Bronchial epithelial cell (primary cell): ENCODE data around the gene KIAA0513. TPM values are rescaled to one million over a fixed set of nuclear protein-coding genes. Genes with fewer than 3 reads are reported as not detected.

ENCODE experiments used
- DNase-seq: peaks from one replicate; pipeline ENCODE4 v3.0.0-alpha.2; 2010; ENCODE audit warnings: low read depth
- FAIRE-seq: peaks from 2 replicates; lab custom pipeline; 2011; peaks lifted over from hg19 to GRCh38; lab: Jason Lieb, UNC
- H3K27me3 ChIP-seq: 2 replicates; pipeline ENCODE4 v1.5.1; 2011; ENCODE audit warnings: low read length; ENCODE audit not compliant: control insufficient read depth, insufficient read depth
- H3K36me3 ChIP-seq: 2 replicates; pipeline ENCODE4 v1.5.1; 2011; ENCODE audit warnings: low read length; ENCODE audit not compliant: control insufficient read depth, insufficient read depth
- H3K4me3 ChIP-seq: 2 replicates; pipeline ENCODE4 v1.5.1; 2011; ENCODE audit warnings: mild to moderate bottlenecking, low read depth, low read length, control low read depth
- CTCF ChIP-seq: IDR thresholded peaks from 2 replicates; pipeline ENCODE4 v1.5.1; 2011; ENCODE audit warnings: mild to moderate bottlenecking, moderate library complexity, low read length, control low read depth, inconsistent platforms; ENCODE audit not compliant: insufficient read depth, severe bottlenecking
- total RNA-seq: library from RNA; depleted of rRNA; stranded (reverse); fragments of >200 nt; gene quantifications from 2 replicates; pipeline ENCODE4 v1.2.1, GENCODE V29; 2014

Gene KIAA0513
- total RNA-seq, 1 donor from 2014 or later: 7.1 TPM

DNA sequence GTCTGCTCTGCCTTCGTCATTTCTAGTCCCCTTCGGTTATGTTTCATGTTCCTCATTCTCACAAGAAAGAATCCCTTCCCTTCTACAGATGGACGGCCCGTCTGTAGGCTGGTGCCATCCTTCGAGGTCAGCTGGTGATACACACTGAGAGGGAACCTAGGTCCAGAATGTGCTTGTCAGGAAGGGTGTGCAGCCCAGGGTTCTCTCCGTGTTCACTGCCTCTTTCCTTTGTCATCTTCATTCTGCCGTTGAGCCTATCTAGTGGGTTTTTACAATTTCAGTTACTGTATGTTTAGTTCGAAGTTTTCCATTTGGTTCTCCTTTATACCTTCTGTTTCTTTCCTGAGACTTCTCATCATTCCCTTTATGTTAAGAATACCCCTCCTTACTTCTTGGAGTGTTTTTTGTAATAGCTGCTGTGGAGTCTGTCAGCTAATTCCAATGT lies 18.9 kb downstream of the KIAA0513 start:
- no peak overlapping the region for H3K4me3 ChIP-seq
- no peak for TF ChIP-seq CTCF
- H3K27me3 ChIP-seq: no peaks in the 10 kb centered on the region
- DNase-seq: no peak
- no peak for FAIRE-seq
- H3K36me3 ChIP-seq: no peaks in the 10 kb centered on the region

GRCh38 chr16:85046931-85047866 lies 19.6 kb downstream of the KIAA0513 start:
- DNase-seq (no peak), FAIRE-seq (peak; percentile 80)
- no peak for TF ChIP-seq CTCF
- no peaks in the 10 kb centered on the region for H3K36me3 ChIP-seq
- no peak overlapping the region for H3K4me3 ChIP-seq
- no peaks in the 10 kb centered on the region for H3K27me3 ChIP-seq

- Histone ChIP-seq H3K36me3 (no peaks in the 10 kb centered on the region), H3K4me3 (no peak overlapping the region), H3K27me3 (no peaks in the 10 kb centered on the region)
- DNase-seq (no peak), FAIRE-seq (no peak)
- TF ChIP-seq CTCF: no peak
Observed at GRCh38 chr16:85047867-85048455, 20.4 kb downstream of the KIAA0513 start.

DNA sequence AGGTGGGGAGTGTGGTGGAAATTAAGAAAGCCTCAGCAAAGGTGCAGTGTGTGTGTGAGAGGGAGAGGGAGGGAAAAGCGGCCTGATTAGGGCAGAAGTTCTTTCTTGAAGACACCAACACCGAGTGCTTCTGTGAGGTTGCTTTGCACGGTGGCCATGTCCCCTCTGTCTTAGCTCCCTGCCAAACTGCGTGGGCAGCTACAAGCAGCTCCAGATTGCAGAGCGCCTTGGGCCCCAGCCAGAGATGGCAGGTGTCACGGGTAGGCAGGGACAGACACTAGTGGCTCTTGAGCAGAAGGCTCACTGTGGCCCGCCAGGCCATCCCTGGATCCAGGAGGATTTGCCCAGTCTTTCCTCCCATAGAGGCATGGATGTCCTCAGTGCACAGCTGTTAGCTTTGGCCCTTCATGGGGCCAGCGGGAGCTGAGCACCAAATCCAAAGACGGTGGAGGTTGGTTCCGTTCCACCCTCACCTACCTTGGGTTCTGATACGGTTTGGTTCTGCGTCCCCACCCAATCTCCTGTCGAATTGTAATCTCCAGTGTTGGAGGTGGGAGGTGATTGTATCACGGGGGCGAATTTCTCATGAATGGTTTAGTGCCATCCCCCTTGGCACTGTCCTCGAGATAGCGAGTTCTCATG lies 21.4 kb downstream of the KIAA0513 start:
- no peak for DNase-seq
- FAIRE-seq: no peak
- Histone ChIP-seq H3K4me3 (no peak overlapping the region), H3K36me3 (no peaks in the 10 kb centered on the region), H3K27me3 (no peaks in the 10 kb centered on the region)
- no peak for TF ChIP-seq CTCF

DNA sequence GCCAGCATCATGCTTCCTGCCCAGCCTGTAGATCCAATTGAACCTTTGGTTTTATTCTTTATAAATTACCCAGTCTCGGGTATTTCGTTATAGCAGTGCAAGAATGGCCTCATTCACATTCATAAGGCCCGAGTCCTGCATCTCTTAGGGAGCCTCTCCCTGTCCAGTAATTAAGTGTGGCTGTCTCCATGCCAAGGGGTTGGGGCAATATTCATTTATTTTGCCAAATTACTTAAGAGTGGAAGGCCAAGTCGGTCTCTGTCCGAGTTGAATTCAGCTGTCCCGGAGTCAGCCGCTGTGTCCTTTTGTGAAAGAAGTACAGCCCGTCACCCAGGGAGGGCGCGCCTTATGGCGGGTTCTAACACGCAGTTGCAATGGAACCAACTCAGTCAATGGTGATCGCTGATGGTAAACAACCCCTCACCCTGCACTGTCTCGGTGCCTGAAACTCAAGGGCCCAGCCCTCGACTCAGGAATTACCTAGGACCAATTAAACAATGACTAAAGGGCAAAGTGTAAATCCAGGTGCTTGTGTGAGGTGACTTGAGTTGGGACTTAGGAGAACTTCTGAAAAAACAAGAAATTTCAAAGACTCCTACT lies 22.2 kb downstream of the KIAA0513 start:
- TF ChIP-seq CTCF: no peak
- Histone ChIP-seq H3K27me3 (no peaks in the 10 kb centered on the region), H3K4me3 (no peak overlapping the region), H3K36me3 (no peaks in the 10 kb centered on the region)
- no peak for DNase-seq
- no peak for FAIRE-seq
